Ishikawa (cell line): ENCODE results near the gene ABHD17C.

ENCODE experiments used
- CEBPB ChIP-seq: IDR thresholded peaks from 2 replicates; pipeline ENCODE4 v1.6.1; 2012
- CREB1 ChIP-seq: IDR thresholded peaks from 2 replicates; pipeline ENCODE4 v1.6.1; 2012; ENCODE audit warnings: low read depth
- EGR1 ChIP-seq: IDR thresholded peaks from 2 replicates; pipeline ENCODE4 v1.6.1; 2012
- EP300 ChIP-seq: IDR thresholded peaks from 2 replicates; pipeline ENCODE4 v1.6.1; 2012; ENCODE audit warnings: borderline replicate concordance
- FOXM1 ChIP-seq: IDR thresholded peaks from 2 replicates; pipeline ENCODE4 v1.6.1; 2012; ENCODE audit warnings: low read depth, borderline replicate concordance
- NFIC ChIP-seq: IDR thresholded peaks from 2 replicates; pipeline ENCODE4 v1.6.1; 2012
- RAD21 ChIP-seq: IDR thresholded peaks from 2 replicates; pipeline ENCODE4 v1.6.1; 2012; ENCODE audit warnings: low read depth
- TAF1 ChIP-seq: IDR thresholded peaks from 2 replicates; pipeline ENCODE4 v1.6.1; 2012; ENCODE audit warnings: low read depth, mild to moderate bottlenecking
- TCF12 ChIP-seq: IDR thresholded peaks from 2 replicates; pipeline ENCODE4 v1.6.1; 2012; ENCODE audit warnings: low read depth
- TEAD4 ChIP-seq: IDR thresholded peaks from 2 replicates; pipeline ENCODE4 v1.6.1; 2012
- YY1 ChIP-seq: IDR thresholded peaks from 2 replicates; pipeline ENCODE4 v1.6.1; 2012; ENCODE audit warnings: low read depth
- ZBTB7A ChIP-seq: IDR thresholded peaks from 2 replicates; pipeline ENCODE4 v1.6.1; 2012; ENCODE audit warnings: low read depth
- TF ChIP-seq, protein P1 (sequence below): IDR thresholded peaks from 2 replicates; pipeline ENCODE4 v1.6.1; 2012
- TF ChIP-seq, protein P2 (sequence below): IDR thresholded peaks from 2 replicates; pipeline ENCODE4 v1.6.1; 2012; ENCODE audit warnings: low read depth, mild to moderate bottlenecking
- TF ChIP-seq, protein P3 (sequence below): IDR thresholded peaks from 2 replicates; pipeline ENCODE4 v1.6.1; 2012

The ABHD17C gene

DNA sequence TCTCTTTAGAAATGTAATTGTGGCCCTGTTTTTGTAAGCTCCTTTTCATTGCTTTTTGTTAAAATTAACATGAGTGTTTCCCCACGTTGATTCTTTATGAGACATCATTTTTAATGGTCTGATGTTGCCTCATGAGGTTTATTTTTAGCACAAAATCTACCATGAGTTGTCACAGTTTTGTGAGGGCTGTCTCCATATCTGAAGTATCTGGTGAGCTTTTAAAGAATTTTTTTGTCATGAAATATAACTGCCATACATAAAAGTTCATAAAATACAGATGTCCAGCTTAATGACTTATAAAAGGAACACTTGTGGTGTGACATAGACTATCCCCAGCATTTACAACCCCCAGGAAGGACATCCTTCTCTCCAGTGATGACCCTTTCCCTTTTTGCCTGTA, 49.7 kb downstream of the ABHD17C start:
- no peak for TF ChIP-seq CEBPB
- TF ChIP-seq YY1: no peak
- TF ChIP-seq, protein P1, sequence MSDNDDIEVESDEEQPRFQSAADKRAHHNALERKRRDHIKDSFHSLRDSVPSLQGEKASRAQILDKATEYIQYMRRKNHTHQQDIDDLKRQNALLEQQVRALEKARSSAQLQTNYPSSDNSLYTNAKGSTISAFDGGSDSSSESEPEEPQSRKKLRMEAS: no peak
- no peak for TF ChIP-seq TAF1
- TF ChIP-seq, protein P2, sequence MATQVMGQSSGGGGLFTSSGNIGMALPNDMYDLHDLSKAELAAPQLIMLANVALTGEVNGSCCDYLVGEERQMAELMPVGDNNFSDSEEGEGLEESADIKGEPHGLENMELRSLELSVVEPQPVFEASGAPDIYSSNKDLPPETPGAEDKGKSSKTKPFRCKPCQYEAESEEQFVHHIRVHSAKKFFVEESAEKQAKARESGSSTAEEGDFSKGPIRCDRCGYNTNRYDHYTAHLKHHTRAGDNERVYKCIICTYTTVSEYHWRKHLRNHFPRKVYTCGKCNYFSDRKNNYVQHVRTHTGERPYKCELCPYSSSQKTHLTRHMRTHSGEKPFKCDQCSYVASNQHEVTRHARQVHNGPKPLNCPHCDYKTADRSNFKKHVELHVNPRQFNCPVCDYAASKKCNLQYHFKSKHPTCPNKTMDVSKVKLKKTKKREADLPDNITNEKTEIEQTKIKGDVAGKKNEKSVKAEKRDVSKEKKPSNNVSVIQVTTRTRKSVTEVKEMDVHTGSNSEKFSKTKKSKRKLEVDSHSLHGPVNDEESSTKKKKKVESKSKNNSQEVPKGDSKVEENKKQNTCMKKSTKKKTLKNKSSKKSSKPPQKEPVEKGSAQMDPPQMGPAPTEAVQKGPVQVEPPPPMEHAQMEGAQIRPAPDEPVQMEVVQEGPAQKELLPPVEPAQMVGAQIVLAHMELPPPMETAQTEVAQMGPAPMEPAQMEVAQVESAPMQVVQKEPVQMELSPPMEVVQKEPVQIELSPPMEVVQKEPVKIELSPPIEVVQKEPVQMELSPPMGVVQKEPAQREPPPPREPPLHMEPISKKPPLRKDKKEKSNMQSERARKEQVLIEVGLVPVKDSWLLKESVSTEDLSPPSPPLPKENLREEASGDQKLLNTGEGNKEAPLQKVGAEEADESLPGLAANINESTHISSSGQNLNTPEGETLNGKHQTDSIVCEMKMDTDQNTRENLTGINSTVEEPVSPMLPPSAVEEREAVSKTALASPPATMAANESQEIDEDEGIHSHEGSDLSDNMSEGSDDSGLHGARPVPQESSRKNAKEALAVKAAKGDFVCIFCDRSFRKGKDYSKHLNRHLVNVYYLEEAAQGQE: no peak
- TF ChIP-seq ZBTB7A: no peak

DNA sequence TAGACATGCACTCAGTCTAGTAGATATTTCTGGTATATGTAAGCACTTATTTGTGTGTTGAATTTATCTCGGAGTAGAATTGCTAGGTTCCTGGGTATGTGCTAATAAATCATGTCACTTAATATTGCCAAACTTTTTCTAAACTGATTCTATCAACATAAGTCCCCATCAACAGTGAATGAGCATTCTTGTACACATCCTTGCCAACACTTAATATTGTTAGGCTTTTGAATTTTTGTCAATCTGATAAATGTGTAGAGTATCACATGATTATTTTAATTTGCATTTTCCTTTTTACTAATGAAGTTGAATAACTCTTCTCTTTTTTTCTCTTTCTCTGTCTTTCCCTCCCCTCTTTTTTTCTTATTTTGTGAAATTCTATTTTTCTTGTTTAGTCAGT, 50.8 kb downstream of the ABHD17C start:
- TF ChIP-seq TEAD4 (no peak), TAF1 (no peak), FOXM1 (no peak), RAD21 (no peak), NFIC (no peak), EGR1 (no peak), CREB1 (no peak), YY1 (no peak), TCF12 (no peak), ZBTB7A (no peak), EP300 (no peak), CEBPB (no peak)
- TF ChIP-seq, protein P2: no peak
- TF ChIP-seq, protein P1: no peak
- TF ChIP-seq, protein P3, sequence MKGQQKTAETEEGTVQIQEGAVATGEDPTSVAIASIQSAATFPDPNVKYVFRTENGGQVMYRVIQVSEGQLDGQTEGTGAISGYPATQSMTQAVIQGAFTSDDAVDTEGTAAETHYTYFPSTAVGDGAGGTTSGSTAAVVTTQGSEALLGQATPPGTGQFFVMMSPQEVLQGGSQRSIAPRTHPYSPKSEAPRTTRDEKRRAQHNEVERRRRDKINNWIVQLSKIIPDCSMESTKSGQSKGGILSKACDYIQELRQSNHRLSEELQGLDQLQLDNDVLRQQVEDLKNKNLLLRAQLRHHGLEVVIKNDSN: no peak

DNA sequence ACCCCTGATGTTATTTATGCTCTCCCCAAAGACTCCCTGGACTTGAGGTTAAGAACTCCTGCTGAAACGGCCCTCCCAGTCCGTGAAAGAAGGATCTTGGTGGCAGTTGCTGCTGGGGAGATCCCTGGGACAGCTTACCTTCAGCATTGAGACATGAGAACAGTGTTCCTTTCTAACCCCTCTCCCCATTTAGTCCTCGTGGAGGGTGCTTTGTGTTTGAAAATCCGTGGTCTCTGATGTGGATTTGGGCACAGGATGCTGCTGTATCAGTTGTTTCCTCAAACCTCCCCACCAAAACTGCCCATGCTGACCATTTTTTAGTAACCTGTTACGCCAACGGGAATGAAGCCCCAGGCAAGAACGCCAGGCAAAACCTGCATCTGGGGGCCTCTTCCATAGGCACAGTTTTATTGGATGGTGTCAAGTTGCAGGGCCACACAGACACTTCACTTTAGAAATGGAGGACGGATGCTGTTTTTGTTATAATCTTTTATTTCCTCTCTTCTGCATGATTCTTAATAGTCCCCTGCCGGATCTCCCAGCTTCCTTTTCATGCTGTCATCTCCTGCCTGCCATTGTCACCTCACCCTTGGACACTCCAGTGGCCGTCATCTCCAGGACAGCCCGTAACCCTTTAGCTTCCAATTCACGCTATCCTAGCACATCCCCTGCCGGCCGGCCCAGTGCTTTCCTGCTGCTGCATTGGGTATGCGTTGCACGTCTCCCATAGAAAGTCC, 52.4 kb downstream of the ABHD17C start:
- TF ChIP-seq TCF12: no peak
- TF ChIP-seq, protein P3: no peak
- TF ChIP-seq, protein P1: no peak
- TF ChIP-seq EP300: no peak
- TF ChIP-seq RAD21: no peak
- TF ChIP-seq TAF1: no peak
- TF ChIP-seq CREB1: no peak
- TF ChIP-seq FOXM1: no peak
- TF ChIP-seq TEAD4: no peak
- no peak for TF ChIP-seq YY1
- TF ChIP-seq NFIC: no peak
- no peak for TF ChIP-seq ZBTB7A
- no peak for TF ChIP-seq CEBPB
- TF ChIP-seq, protein P2: no peak
- no peak for TF ChIP-seq EGR1

DNA sequence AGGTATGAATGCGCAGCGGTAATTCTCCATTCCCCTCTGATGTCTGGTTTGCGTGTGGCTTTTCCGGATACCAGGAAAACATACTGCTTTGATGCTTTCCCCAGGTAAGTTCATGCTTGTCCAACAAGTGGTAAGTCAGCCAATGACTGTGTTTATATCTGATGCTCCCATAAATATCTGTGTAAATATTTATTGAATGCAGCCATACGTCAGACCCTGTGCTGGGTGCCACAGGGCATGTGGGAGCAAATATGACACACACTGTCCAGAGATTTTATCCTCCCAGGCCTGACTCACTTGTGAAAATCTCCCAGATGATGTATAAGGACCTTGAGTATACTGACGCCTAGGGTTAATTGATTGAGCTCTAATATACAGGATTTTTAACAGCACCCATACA, 54.5 kb downstream of the ABHD17C start:
- TF ChIP-seq, protein P3: no peak
- no peak for TF ChIP-seq EGR1
- TF ChIP-seq FOXM1: no peak
- no peak for TF ChIP-seq RAD21
- TF ChIP-seq CEBPB: no peak
- no peak for TF ChIP-seq TAF1
- TF ChIP-seq TEAD4: no peak
- TF ChIP-seq YY1: no peak
- no peak for TF ChIP-seq CREB1
- no peak for TF ChIP-seq EP300
- TF ChIP-seq ZBTB7A: no peak
- TF ChIP-seq, protein P2: no peak
- TF ChIP-seq NFIC: no peak
- TF ChIP-seq, protein P1: no peak
- TF ChIP-seq TCF12: no peak
